ENCODE results near the gene NRXN2. TPM values are rescaled to one million over a fixed set of nuclear protein-coding genes. Genes with fewer than 3 reads are reported as not detected.
"Not testable (repeated sequence)": the region's sequence is repeated elsewhere in the genome, so short reads cannot be mapped to it uniquely, and the experiment has no call there.

NRXN2 gene
- total and polyA plus RNA-seq, 2 donors (not counting 3 experiments of a cell fraction or from before 2014, with no cell fraction given), result not detected

GRCh38 chr11:64597671-64598101 lies 125.3 kb downstream of the NRXN2 start:
- no peak overlapping the region for H3K4me2 ChIP-seq (ENCODE audit: insufficient read depth, low read length)
- H3K79me2 ChIP-seq (ENCODE audit: control insufficient read depth, insufficient read depth, low read length), result no peaks in the 10 kb centered on the region
- H3K9ac ChIP-seq (replicated peaks; ENCODE audit: extremely low read depth, insufficient read depth, low read length), result no peak overlapping the region
- no peaks in the 10 kb centered on the region for H3K27me3 ChIP-seq (ENCODE audit: control insufficient read depth in 2 of 2, insufficient read depth in 2 of 2, low read length in 2 of 2)
- H3K9me3 ChIP-seq (replicated peaks; ENCODE audit: control insufficient read depth, insufficient read depth, low read length), result no peaks in the 10 kb centered on the region
- no peak overlapping the region for H3K27ac ChIP-seq (ENCODE audit: insufficient read depth, low read depth, low read length)
- no peaks in the 10 kb centered on the region for H3K36me3 ChIP-seq (ENCODE audit: control insufficient read depth in 2 of 2, extremely low read depth in 1 of 2, insufficient read depth in 2 of 2, low read length in 2 of 2)
- intact Hi-C loops (cut with micrococcal nuclease), result no loop called here
- DNase-seq (ENCODE audit: low read depth, low spot score) (no peak), FAIRE-seq (no peak)
- H2AFZ ChIP-seq (ENCODE audit: low read depth, low read length), result no peak overlapping the region
- no peaks in the 10 kb centered on the region for H4K20me1 ChIP-seq (replicated peaks; ENCODE audit: control insufficient read depth, extremely low read depth, insufficient read depth, low read length)
- dilution Hi-C loops (cut with MboI; ENCODE audit: extremely low pct_ligation_motif_present, low sequenced_read_pairs), result no loop called here
- POLR2A ChIA-PET, result no interaction called here
- no TSS peak for BruUV-seq (replicated peaks)
- no peak for TF ChIP-seq POLR2A (IDR thresholded peaks at IDR 0.05; ENCODE audit: low read depth, low read length)
- TF ChIP-seq POLR2AphosphoS5 (IDR thresholded peaks at IDR 0.05; ENCODE audit: insufficient read depth, low read depth, low read length), result no peak
- TF ChIP-seq FOS (IDR thresholded peaks at IDR 0.05; ENCODE audit: borderline replicate concordance, insufficient read depth, low read length), result no peak
- no peaks in the 10 kb centered on the region for H3K9me1 ChIP-seq (replicated peaks; ENCODE audit: control insufficient read depth, extremely low read depth, insufficient read depth, low read length)
- CTCF ChIA-PET, result no interaction called here
- no peaks in the 10 kb centered on the region for H3K4me1 ChIP-seq (ENCODE audit: control insufficient read depth, extremely low read depth, insufficient read depth, low read length)
- no peak overlapping the region for H3K4me3 ChIP-seq (replicated peaks in 1 of 3; ENCODE audit: insufficient read depth in 1 of 3, low read depth in 1 of 3, low read length in 3 of 3)

GRCh38 chr11:64595922-64596321 lies 127.1 kb downstream of the NRXN2 start:
- H3K36me3 ChIP-seq (ENCODE audit: control insufficient read depth in 2 of 2, extremely low read depth in 1 of 2, insufficient read depth in 2 of 2, low read length in 2 of 2); intact Hi-C loops (cut with micrococcal nuclease); H3K9me3 ChIP-seq (replicated peaks; ENCODE audit: control insufficient read depth, insufficient read depth, low read length); POLR2A ChIA-PET; H3K4me1 ChIP-seq (ENCODE audit: control insufficient read depth, extremely low read depth, insufficient read depth, low read length); H3K9ac ChIP-seq (replicated peaks; ENCODE audit: extremely low read depth, insufficient read depth, low read length); H3K4me2 ChIP-seq (ENCODE audit: insufficient read depth, low read length); H4K20me1 ChIP-seq (replicated peaks; ENCODE audit: control insufficient read depth, extremely low read depth, insufficient read depth, low read length); H3K4me3 ChIP-seq (replicated peaks in 1 of 3; ENCODE audit: insufficient read depth in 1 of 3, low read depth in 1 of 3, low read length in 3 of 3); H3K9me1 ChIP-seq (replicated peaks; ENCODE audit: control insufficient read depth, extremely low read depth, insufficient read depth, low read length); FAIRE-seq; CTCF ChIA-PET; H3K79me2 ChIP-seq (ENCODE audit: control insufficient read depth, insufficient read depth, low read length); dilution Hi-C loops (cut with MboI; ENCODE audit: extremely low pct_ligation_motif_present, low sequenced_read_pairs); H3K27me3 ChIP-seq (ENCODE audit: control insufficient read depth in 2 of 2, insufficient read depth in 2 of 2, low read length in 2 of 2); DNase-seq (ENCODE audit: low read depth, low spot score); H3K27ac ChIP-seq (ENCODE audit: insufficient read depth, low read depth, low read length); BruUV-seq (replicated peaks); H2AFZ ChIP-seq (ENCODE audit: low read depth, low read length): not testable (repeated sequence)

All from endothelial cell of umbilical vein (primary cell).